Stimulated activated CD8-positive, alpha-beta memory T cell treated with anti-CD3 and anti-CD28 coated beads, Interleukin-4, amount 100 ng/mL, for 4 hours (primary cell): ENCODE measurements around the gene TNPO1.

ENCODE experiments used
- DNase-seq, 2 donors: peaks; one replicate each; pipeline ENCODE4 v3.0.0-alpha.2; 2020; ENCODE audit warnings: low read depth in 2 of 2, low spot score in 1 of 2

TNPO1 gene

GRCh38 chr5:72850113-72850512, 33.7 kb downstream of the TNPO1 start:
- DNase-seq = no peak

GRCh38 chr5:72852356-72852755, 35.9 kb downstream of the TNPO1 start:
- DNase-seq = no peak

GRCh38 chr5:72854419-72854818, 38.0 kb downstream of the TNPO1 start:
- no peak for DNase-seq

- DNase-seq = no peak
Observed at GRCh38 chr5:72855821-72856220, 39.4 kb downstream of the TNPO1 start.

GRCh38 chr5:72857396-72857795, 40.9 kb downstream of the TNPO1 start:
- DNase-seq = no peak

GRCh38 chr5:72859127-72859526, 42.7 kb downstream of the TNPO1 start:
- no peak for DNase-seq

GRCh38 chr5:72860499-72860898, 44.0 kb downstream of the TNPO1 start:
- no peak for DNase-seq

GRCh38 chr5:72871366-72872024, 55.0 kb downstream of the TNPO1 start:
- DNase-seq = no peak

- DNase-seq = no peak
Observed at GRCh38 chr5:72878854-72879253, 62.4 kb downstream of the TNPO1 start.

GRCh38 chr5:72882989-72883388, 66.5 kb downstream of the TNPO1 start:
- DNase-seq = no peak

GRCh38 chr5:72883850-72884249, 67.4 kb downstream of the TNPO1 start:
- DNase-seq = no peak

- DNase-seq = no peak
Observed at GRCh38 chr5:72884892-72885291, 68.4 kb downstream of the TNPO1 start.

GRCh38 chr5:72885824-72886223, 69.4 kb downstream of the TNPO1 start:
- DNase-seq = no peak

GRCh38 chr5:72888595-72888994, 72.1 kb downstream of the TNPO1 start:
- no peak for DNase-seq

- no peak for DNase-seq
Observed at GRCh38 chr5:72889324-72889723, 72.9 kb downstream of the TNPO1 start.

GRCh38 chr5:72892846-72893245, 76.4 kb downstream of the TNPO1 start:
- no peak for DNase-seq

GRCh38 chr5:72895758-72896157, 79.3 kb downstream of the TNPO1 start:
- DNase-seq = no peak

- DNase-seq = no peak
Observed at GRCh38 chr5:72906806-72907205, 90.3 kb downstream of the TNPO1 start.

GRCh38 chr5:72908664-72909063, 92.2 kb downstream of the TNPO1 start:
- no peak for DNase-seq

- DNase-seq = no peak
Observed at GRCh38 chr5:72917371-72917776, 100.9 kb downstream of the TNPO1 start.

GRCh38 chr5:72920690-72921502, 104.4 kb downstream of the TNPO1 start:
- DNase-seq = no peak

- DNase-seq = no peak
Observed at GRCh38 chr5:72921886-72922285, 105.4 kb downstream of the TNPO1 start.

- DNase-seq = no peak
Observed at GRCh38 chr5:72922422-72922821, 106.0 kb downstream of the TNPO1 start.
